Omental fat pad (tissue), 3 donors: ENCODE data around the gene MTCL3.

Source experiments
- ATAC-seq: fragments of 150-250 bp; one replicate; pipeline ENCODE4 v1.9.1; 2016; ENCODE audit warnings: mild to moderate bottlenecking, moderate library complexity; ENCODE audit not compliant: low FRiP score
- DNase-seq: peaks from one replicate; pipeline ENCODE4 v3.0.0-alpha.2; 2019; ENCODE audit warnings: low spot score
- CTCF ChIP-seq, 3 donors: fragments of 450-650 bp; IDR thresholded peaks; one replicate each; pipeline ENCODE4 v1.5.1; 2016 to 2017; ENCODE audit warnings: antibody characterized with exemption in 3 of 3, mild to moderate bottlenecking in 3 of 3, moderate library complexity in 2 of 3

Gene MTCL3

GRCh38 chr6:127463056-127463455 is 56.1 kb downstream of the MTCL3 start:
- no peak for DNase-seq
- no peak for ATAC-seq
- TF ChIP-seq CTCF (IDR thresholded peaks at IDR 0.05) = no peak

- DNase-seq (no peak), ATAC-seq (no peak)
- no peak for TF ChIP-seq CTCF (IDR thresholded peaks at IDR 0.05)
Observed at GRCh38 chr6:127462376-127462775, 56.8 kb downstream of the MTCL3 start.

- TF ChIP-seq CTCF (IDR thresholded peaks at IDR 0.05) = no peak
Observed at GRCh38 chr6:127460465-127460864, 58.7 kb downstream of the MTCL3 start.

DNA sequence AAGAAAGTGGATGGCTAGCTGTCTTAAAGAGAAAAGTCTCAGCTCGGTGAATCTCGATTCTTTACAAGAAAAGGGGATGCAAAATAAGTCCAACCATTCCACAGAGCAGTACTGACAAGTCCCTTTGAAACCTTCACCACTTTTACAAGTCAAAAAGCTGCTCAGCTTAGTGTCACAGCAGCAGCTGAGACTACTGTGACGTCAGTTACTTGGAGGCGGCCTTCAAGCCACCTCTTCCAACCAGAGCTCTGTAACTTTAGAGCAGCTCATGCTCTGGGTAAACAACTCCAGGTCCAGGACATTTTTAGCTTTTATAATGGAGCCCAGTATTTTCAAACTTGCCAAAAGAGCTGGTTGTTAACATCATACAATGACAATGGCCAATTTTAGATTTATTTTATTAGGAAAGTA is 59.9 kb downstream of the MTCL3 start, which contains the start of gene KIAA0408:
KIAA0408 (minus strand) TSS at position 159 of the 411 bp plus-strand sequence. CDS start 5,408 bp downstream, outside the sequence.
- DNase-seq (no peak), ATAC-seq (peak; percentile 36)
- no peak for TF ChIP-seq CTCF (IDR thresholded peaks at IDR 0.05)

More at GRCh38 chr6:127460465-127460864, 58.7 kb downstream of the MTCL3 start:
- DNase-seq (no peak), ATAC-seq (no peak)

GRCh38 chr6:127458817-127459216 is 60.3 kb downstream of the MTCL3 start:
- DNase-seq (no peak), ATAC-seq (peak; percentile 85)
- TF ChIP-seq CTCF (IDR thresholded peaks at IDR 0.05) = no peak

- no peak for ATAC-seq
- TF ChIP-seq CTCF (IDR thresholded peaks at IDR 0.05) = no peak
- no peak for DNase-seq
Observed at GRCh38 chr6:127458222-127458621, 60.9 kb downstream of the MTCL3 start.

GRCh38 chr6:127457456-127458064 is 61.6 kb downstream of the MTCL3 start:
- ATAC-seq (peak; percentile 85), DNase-seq (no peak)
- no peak for TF ChIP-seq CTCF (IDR thresholded peaks at IDR 0.05)
